ENCODE data around the gene TTC3. TPM values are rescaled to one million over a fixed set of nuclear protein-coding genes. Genes with fewer than 3 reads are reported as not detected.

The TTC3 gene
- total and polyA plus RNA-seq, 2 of the 13 experiments (the other 11 are each of a cell fraction or from before 2014, with no cell fraction given) = 55.7 to 108 TPM

- intact Hi-C loops (cut with micrococcal nuclease; ENCODE audit: unreplicated experiment) = no loop called here
- in situ Hi-C loops (cut with HindIII; ENCODE audit: extremely low pct_ligation_motif_present, low pct_unique_long_range_greater_than_20kb) = no loop called here
- DNase-seq (ENCODE audit: low spot score) (no peak), FAIRE-seq (no peak), ATAC-seq (no peak)
- H3K27ac ChIP-seq (ENCODE audit: extremely low read length, insufficient read depth, low read length) = no peak overlapping the region
- ChIA-PET POLR2A (no interaction called here), CTCF (ENCODE audit: low intra/inter-chr PET ratio, low total read pairs) (no interaction called here)
- H3K4me2 ChIP-seq (ENCODE audit: low read depth, low read length) = no peak overlapping the region
- H2AFZ ChIP-seq (ENCODE audit: low read length) = no peak overlapping the region
- 94% methylated on average over 18 of the region's 19 CpGs for WGBS (ENCODE audit: low lambda C conversion rate)
- H3K4me3 ChIP-seq (replicated peaks in 1 of 3; ENCODE audit: insufficient read depth in 1 of 3, low read depth in 2 of 3, low read length in 3 of 3) = no peak overlapping the region
- no peaks in the 10 kb centered on the region for H4K20me1 ChIP-seq (ENCODE audit: insufficient read depth, low read length)
- no peaks in the 10 kb centered on the region for H3K27me3 ChIP-seq (ENCODE audit: control insufficient read depth in 1 of 2, insufficient read depth in 2 of 2, low read length in 2 of 2)
- H3K79me2 ChIP-seq (ENCODE audit: insufficient read depth, low read length) = peaks cover 2% of the 10 kb centered on the region
- H3K9ac ChIP-seq (ENCODE audit: insufficient read depth, low read depth, low read length) = no peak overlapping the region
- BruUV-seq (replicated peaks) = no TSS peak
- H3K36me3 ChIP-seq (replicated peaks in 1 of 2; ENCODE audit: control insufficient read depth in 1 of 2, insufficient read depth in 2 of 2, low read length in 2 of 2) = peaks cover 20 to 69% of the 10 kb centered on the region in 2 experiments; a peak in 4 of 5 replicates
- TF ChIP-seq RAD51 (IDR thresholded peaks at IDR 0.05; ENCODE audit: borderline replicate concordance) = no peak
- H3K9me3 ChIP-seq (ENCODE audit: low read length) = no peaks in the 10 kb centered on the region
- no peaks in the 10 kb centered on the region for H3K4me1 ChIP-seq (ENCODE audit: insufficient read depth, low read length)
Measured at GRCh38 chr21:37232274-37233018, 159.4 kb downstream of the TTC3 start.

GRCh38 chr21:37233551-37234146, 160.6 kb downstream of the TTC3 start:
- Histone ChIP-seq H3K4me2 (ENCODE audit: low read depth, low read length) (no peak overlapping the region), H3K4me1 (ENCODE audit: insufficient read depth, low read length) (no peaks in the 10 kb centered on the region), H2AFZ (ENCODE audit: low read length) (no peak overlapping the region), H3K9me3 (ENCODE audit: low read length) (no peaks in the 10 kb centered on the region), H3K36me3 (replicated peaks in 1 of 2; ENCODE audit: control insufficient read depth in 1 of 2, insufficient read depth in 2 of 2, low read length in 2 of 2) (peaks cover 16 to 67% of the 10 kb centered on the region in 2 experiments; a peak in 4 of 5 replicates), H4K20me1 (ENCODE audit: insufficient read depth, low read length) (no peaks in the 10 kb centered on the region), H3K9ac (ENCODE audit: insufficient read depth, low read depth, low read length) (no peak overlapping the region), H3K4me3 (replicated peaks in 1 of 3; ENCODE audit: insufficient read depth in 1 of 3, low read depth in 2 of 3, low read length in 3 of 3) (no peak overlapping the region), H3K79me2 (ENCODE audit: insufficient read depth, low read length) (peaks cover 2% of the 10 kb centered on the region), H3K27me3 (ENCODE audit: control insufficient read depth in 1 of 2, insufficient read depth in 2 of 2, low read length in 2 of 2) (no peaks in the 10 kb centered on the region), H3K27ac (ENCODE audit: extremely low read length, insufficient read depth, low read length) (no peak overlapping the region)
- intact Hi-C loops (cut with micrococcal nuclease; ENCODE audit: unreplicated experiment) = no loop called here
- no TSS peak for BruUV-seq (replicated peaks)
- ATAC-seq = no peak
- FAIRE-seq = no peak
- 96% methylated on average over 3 of the region's 9 CpGs for WGBS (ENCODE audit: low lambda C conversion rate)
- in situ Hi-C loops (cut with HindIII; ENCODE audit: extremely low pct_ligation_motif_present, low pct_unique_long_range_greater_than_20kb) = no loop called here
- no peak for DNase-seq (ENCODE audit: low spot score)
- ChIA-PET CTCF (ENCODE audit: low intra/inter-chr PET ratio, low total read pairs) (no interaction called here), POLR2A (no interaction called here)
- TF ChIP-seq, protein P1, sequence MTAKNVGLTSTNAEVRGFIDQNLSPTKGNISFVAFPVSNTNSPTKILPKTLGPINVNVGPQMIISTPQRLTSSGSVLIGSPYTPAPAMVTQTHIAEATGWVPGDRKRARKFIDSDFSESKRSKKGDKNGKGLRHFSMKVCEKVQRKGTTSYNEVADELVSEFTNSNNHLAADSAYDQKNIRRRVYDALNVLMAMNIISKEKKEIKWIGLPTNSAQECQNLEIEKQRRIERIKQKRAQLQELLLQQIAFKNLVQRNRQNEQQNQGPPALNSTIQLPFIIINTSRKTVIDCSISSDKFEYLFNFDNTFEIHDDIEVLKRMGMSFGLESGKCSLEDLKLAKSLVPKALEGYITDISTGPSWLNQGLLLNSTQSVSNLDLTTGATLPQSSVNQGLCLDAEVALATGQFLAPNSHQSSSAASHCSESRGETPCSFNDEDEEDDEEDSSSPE (CRISPR knock-in tag; IDR thresholded peaks at IDR 0.05) = no peak
- TF ChIP-seq NFKB2 (CRISPR knock-in tag; IDR thresholded peaks at IDR 0.05; ENCODE audit: borderline replicate concordance) (no peak), ARNT (IDR thresholded peaks at IDR 0.05) (no peak), FOXA3 (CRISPR knock-in tag; IDR thresholded peaks at IDR 0.05) (no peak), ZFP36 (IDR thresholded peaks at IDR 0.05; ENCODE audit: borderline replicate concordance, low read depth, low read length, partially characterized antibody) (no peak), ZXDC (CRISPR knock-in tag; IDR thresholded peaks at IDR 0.05) (no peak), PHF8 (CRISPR knock-in tag; IDR thresholded peaks at IDR 0.05) (no peak), FOXA1 (IDR thresholded peaks at IDR 0.05) (no peak), FOXA1 (CRISPR knock-in tag; IDR thresholded peaks at IDR 0.05) (no peak)
- TF ChIP-seq, protein P2, sequence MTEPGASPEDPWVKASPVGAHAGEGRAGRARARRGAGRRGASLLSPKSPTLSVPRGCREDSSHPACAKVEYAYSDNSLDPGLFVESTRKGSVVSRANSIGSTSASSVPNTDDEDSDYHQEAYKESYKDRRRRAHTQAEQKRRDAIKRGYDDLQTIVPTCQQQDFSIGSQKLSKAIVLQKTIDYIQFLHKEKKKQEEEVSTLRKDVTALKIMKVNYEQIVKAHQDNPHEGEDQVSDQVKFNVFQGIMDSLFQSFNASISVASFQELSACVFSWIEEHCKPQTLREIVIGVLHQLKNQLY (CRISPR knock-in tag; IDR thresholded peaks at IDR 0.05) = no peak

Data from HepG2 (cell line).